ENCODE results near the gene DLX3.

Gene DLX3

DNA sequence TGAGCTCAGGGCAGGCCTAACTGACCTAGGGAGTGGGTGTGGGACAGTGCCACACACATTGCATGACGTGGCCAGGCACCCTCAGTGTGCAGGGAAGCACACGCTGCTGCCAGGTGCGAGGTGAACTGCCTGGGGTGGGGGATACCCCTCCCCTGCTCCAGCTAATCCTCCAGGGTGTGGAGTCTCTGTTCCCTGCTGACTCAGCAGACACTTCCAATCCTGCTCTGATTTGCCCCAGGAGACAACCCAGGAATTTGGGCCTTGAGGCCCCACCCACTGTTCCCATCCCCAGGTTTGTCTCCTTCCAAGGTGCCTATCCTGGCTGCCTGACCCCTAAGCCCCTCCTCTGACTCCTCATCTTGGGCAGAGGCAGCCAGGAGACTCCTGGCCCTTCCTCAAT, 10.7 kb downstream of the DLX3 start:
- Histone ChIP-seq H3K27me3 (ENCODE audit: insufficient read depth, low read length) (peaks cover 64% of the 10 kb centered on the region), H3K4me1 (ENCODE audit: insufficient read depth, low read length) (no peaks in the 10 kb centered on the region), H3K4me3 (ENCODE audit: low read length) (no peak overlapping the region), H3K36me3 (ENCODE audit: insufficient read depth, low read length) (no peaks in the 10 kb centered on the region), H2AFZ (ENCODE audit: low read depth, low read length) (no peak overlapping the region), H3K9me3 (ENCODE audit: low read length) (no peaks in the 10 kb centered on the region)

DNA sequence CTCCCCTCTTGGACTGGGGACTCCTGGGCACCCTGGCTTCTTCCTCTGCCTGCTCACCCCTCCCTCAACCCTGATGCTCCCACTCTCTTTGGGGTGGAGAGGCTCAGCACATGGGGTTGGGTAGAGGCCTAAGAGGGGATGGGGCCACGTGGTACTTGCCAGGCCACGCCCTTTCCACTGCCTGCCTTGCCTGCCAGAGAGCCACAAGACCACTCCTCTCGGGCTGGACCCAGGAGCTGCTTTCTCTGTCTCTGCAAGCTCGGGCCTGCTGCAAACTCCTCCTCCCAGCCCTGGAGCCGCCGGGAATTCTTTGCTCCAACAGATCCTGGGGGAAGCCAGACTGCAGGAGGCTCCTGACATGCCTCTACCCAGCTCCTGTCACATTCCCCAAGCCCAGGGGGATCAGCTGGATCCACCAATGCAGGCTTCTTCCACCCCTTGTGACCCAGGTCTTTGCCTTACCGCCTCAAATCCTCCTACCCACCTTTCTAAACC, 14.3 kb downstream of the DLX3 start:
- peaks cover 64% of the 10 kb centered on the region for H3K27me3 ChIP-seq (ENCODE audit: insufficient read depth, low read length)
- H3K36me3 ChIP-seq (ENCODE audit: insufficient read depth, low read length), result no peaks in the 10 kb centered on the region
- no peaks in the 10 kb centered on the region for H3K9me3 ChIP-seq (ENCODE audit: low read length)
- no peak overlapping the region for H3K4me3 ChIP-seq (ENCODE audit: low read length)
- no peak overlapping the region for H2AFZ ChIP-seq (ENCODE audit: low read depth, low read length)
- H3K4me1 ChIP-seq (ENCODE audit: insufficient read depth, low read length), result no peaks in the 10 kb centered on the region

DNA sequence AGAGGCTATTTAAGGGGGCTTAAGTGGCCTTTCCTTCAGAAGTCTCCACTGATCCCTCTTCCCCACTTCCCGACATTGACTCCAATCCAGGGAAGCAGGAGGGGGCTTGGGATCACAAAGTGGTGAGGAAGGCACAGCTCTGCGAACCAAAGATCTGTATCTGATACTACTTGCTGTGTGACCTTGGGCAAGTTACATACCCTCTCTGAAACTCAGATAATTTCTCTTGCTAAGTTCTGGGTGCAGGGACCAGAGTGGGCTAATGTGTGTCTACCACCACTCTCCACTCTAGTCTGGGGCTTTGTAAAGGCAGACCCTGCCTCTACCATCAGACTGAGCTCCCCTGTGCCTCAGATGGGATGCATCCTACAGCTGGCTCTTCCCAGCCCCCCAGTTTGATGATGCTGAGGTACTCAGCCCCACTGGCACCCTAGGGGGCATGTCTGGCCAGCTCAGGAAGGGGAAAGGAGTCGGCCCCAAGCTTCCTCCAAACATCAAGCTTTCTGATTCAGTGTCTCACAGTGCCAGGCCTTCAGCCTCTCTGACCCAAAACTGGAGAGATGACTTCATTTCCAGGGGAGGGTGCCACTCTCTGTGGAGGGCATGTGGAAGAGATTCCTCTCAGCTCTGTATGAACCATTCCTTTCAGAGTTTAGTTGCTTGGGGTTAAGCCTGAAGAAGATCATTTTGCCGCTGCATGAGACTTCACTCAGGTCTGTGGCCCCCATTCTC, 15.1 kb downstream of the DLX3 start:
- Histone ChIP-seq H3K4me1 (ENCODE audit: insufficient read depth, low read length) (no peaks in the 10 kb centered on the region), H3K9me3 (ENCODE audit: low read length) (no peaks in the 10 kb centered on the region), H3K36me3 (ENCODE audit: insufficient read depth, low read length) (no peaks in the 10 kb centered on the region), H2AFZ (ENCODE audit: low read depth, low read length) (no peak overlapping the region), H3K4me3 (ENCODE audit: low read length) (no peak overlapping the region), H3K27me3 (ENCODE audit: insufficient read depth, low read length) (peaks cover 70% of the 10 kb centered on the region)

DNA sequence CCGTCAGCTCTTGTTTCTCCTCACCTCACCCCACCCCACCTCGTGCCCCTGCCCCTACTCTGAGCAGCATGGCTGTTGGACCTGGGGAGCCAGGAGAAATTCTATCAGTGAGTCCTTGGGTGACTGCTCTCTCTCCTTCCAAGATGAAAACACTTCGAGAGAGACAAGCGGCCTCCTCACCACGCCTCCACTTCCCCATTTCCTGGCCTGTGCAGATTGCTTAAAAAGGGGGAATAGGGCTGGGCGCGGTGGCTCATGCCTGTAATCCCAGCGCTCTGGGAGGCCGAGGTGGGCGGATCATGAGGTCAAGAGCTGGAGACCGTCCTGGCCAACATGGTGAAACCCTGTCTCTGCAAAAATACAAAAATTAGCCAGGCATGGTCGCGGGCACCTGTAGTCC, 16.5 kb downstream of the DLX3 start:
- no peak overlapping the region for H2AFZ ChIP-seq (ENCODE audit: low read depth, low read length)
- peaks cover 79% of the 10 kb centered on the region for H3K27me3 ChIP-seq (ENCODE audit: insufficient read depth, low read length)
- H3K4me1 ChIP-seq (ENCODE audit: insufficient read depth, low read length), result no peaks in the 10 kb centered on the region

DNA sequence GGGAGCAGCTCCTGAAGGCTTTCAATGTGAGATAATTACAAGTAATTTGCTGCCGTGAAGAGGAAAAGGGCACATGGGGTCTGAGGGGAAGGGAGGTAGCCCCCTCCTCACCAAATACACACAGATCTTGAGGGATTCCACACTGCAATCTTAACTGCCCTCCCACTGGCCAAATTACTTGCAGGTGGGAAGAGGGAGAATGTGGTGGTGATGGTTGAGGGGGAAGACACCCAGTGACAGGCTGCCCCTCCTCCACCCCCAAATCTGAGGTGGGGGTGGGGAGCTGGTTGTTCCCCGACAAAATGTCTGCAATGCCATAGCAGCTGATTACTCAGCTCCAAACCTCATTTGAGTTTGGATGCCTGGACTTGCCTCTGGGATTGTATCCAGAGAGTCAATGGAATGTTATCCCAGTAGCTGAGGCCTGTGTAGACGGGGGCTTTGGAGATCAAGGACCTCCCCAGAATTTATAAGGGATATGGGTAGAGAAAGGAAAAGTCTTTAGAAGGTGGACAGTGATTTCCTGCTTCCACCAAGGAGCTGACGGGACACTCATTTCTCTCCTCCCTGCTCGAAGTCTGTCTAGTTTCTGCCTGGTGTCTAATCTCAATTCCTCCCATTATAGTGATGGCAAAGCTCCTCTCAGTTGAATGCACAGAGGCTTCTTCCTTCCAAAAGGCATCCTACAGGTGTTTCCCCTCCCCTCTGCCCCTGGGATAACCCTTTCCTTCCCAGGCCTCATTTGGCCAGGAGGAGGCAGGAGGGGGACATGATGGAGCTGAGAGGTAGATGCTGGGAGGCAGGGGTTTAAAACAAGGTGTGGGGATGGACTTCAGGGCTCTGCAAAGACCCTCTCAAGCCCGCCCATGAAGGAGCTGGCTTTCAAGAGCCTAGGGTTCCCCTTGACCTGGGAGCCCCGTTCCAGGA, 17.3 kb downstream of the DLX3 start:
- H3K4me3 ChIP-seq (ENCODE audit: low read length), result no peak overlapping the region
- H3K9me3 ChIP-seq (ENCODE audit: low read length), result no peaks in the 10 kb centered on the region
- H2AFZ ChIP-seq (ENCODE audit: low read depth, low read length), result no peak overlapping the region
- peaks cover 87% of the 10 kb centered on the region for H3K27me3 ChIP-seq (ENCODE audit: insufficient read depth, low read length)
- no peaks in the 10 kb centered on the region for H3K36me3 ChIP-seq (ENCODE audit: insufficient read depth, low read length)
- H3K4me1 ChIP-seq (ENCODE audit: insufficient read depth, low read length), result peaks cover under 1% of the 10 kb centered on the region

More for the DNA sequence above, 16.5 kb downstream of the DLX3 start:
- Histone ChIP-seq H3K4me3 (ENCODE audit: low read length) (no peak overlapping the region), H3K36me3 (ENCODE audit: insufficient read depth, low read length) (no peaks in the 10 kb centered on the region), H3K9me3 (ENCODE audit: low read length) (no peaks in the 10 kb centered on the region)

DNA sequence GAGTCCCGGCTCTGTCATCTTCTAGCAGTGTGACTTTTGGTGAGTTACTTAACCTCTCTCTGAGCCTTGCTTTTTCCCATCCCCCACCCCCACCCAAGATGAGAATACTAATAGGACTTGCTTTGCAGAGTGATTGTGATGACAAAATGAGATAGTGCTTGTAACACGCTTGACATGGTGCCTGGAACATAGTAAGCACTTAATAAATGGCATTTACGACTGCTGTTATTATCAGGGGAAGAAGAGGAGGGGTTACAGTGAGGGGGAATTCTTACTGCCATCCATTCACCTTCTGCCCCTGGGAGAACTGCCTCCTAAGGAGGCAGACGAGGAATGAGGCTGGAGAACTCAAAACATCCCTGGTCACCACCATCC, 18.2 kb downstream of the DLX3 start:
- Histone ChIP-seq H3K4me1 (ENCODE audit: insufficient read depth, low read length) (peaks cover 2% of the 10 kb centered on the region), H3K36me3 (ENCODE audit: insufficient read depth, low read length) (no peaks in the 10 kb centered on the region), H2AFZ (ENCODE audit: low read depth, low read length) (no peak overlapping the region), H3K4me3 (ENCODE audit: low read length) (no peak overlapping the region), H3K9me3 (ENCODE audit: low read length) (no peaks in the 10 kb centered on the region), H3K27me3 (ENCODE audit: insufficient read depth, low read length) (peaks cover 90% of the 10 kb centered on the region)

DNA sequence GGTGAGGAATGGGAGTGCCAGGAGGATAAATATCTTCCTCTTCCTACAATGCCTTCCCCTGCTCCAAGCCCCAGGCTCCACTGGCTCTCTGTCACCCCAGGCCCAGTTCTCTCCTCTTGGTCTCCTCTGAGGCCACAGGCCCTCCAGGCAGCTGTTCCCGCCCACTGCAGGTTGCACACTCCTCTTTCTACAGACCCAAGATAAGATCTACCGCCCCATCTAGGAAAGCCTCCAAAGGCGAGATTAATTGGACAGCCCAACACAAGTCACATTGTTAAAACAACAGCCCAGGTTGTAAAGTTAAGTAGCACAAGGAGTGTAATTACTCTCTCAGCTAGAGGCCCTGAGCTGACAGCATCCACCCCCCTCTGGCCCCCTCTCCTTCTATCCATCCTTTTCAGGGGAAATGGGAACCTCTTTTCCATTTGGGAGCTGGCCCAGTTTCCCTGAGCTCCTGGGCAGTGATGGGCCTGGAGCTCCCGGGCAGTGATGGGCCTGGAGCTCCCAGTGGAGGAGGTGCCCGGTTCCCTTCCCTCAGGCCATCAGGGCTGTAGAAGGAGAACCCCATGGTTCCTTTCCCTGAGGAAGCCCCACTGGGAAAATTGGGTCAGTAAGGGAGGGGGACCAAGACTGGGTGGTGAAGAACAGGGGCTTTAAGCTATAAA, 18.7 kb downstream of the DLX3 start:
- H3K4me3 ChIP-seq (ENCODE audit: low read length), result no peak overlapping the region
- peaks cover 92% of the 10 kb centered on the region for H3K27me3 ChIP-seq (ENCODE audit: insufficient read depth, low read length)
- peaks cover 2% of the 10 kb centered on the region for H3K4me1 ChIP-seq (ENCODE audit: insufficient read depth, low read length)
- no peaks in the 10 kb centered on the region for H3K36me3 ChIP-seq (ENCODE audit: insufficient read depth, low read length)
- no peak overlapping the region for H2AFZ ChIP-seq (ENCODE audit: low read depth, low read length)
- no peaks in the 10 kb centered on the region for H3K9me3 ChIP-seq (ENCODE audit: low read length)

DNA sequence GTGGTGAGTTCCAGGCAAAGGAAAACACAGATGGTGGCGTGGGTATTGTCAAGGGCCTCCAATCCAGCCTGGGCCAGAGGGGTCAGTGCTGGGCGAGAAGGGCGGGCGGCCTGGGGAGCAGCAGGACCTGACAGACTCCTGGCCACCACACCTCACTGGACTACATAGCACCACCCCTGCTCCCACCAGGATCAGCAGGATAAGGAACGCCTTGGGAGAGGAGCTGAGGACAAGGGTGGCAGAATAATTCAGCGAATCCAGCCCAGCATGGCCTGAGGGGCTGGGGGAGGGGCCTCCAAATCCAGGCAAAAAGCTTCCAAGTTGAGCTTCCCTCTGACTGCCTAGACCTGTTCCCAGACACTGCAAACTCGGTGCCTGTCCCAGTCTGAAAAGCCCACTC, 19.5 kb downstream of the DLX3 start:
- H3K4me3 ChIP-seq (ENCODE audit: low read length), result no peak overlapping the region
- H3K36me3 ChIP-seq (ENCODE audit: insufficient read depth, low read length), result no peaks in the 10 kb centered on the region
- no peaks in the 10 kb centered on the region for H3K9me3 ChIP-seq (ENCODE audit: low read length)
- H3K4me1 ChIP-seq (ENCODE audit: insufficient read depth, low read length), result peaks cover 2% of the 10 kb centered on the region
- H3K27me3 ChIP-seq (ENCODE audit: insufficient read depth, low read length), result peaks cover 93% of the 10 kb centered on the region
- no peak overlapping the region for H2AFZ ChIP-seq (ENCODE audit: low read depth, low read length)

DNA sequence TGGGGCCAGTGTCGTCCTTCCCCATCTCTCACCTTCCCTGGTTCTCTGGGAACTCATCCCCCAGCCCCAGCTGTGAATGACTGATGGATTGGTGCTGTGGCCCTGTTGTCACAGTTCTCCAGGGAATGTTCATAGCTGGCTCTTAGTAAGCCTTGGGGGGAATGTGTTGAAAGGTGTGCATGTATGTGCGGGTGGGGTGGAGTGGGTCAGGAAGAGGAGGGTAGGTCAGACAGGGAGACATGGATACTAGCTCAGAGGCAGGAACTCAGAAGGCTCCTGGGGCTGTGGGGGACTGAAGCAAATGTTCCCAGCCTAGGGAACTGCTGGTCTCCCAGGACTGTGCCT, 21.8 kb downstream of the DLX3 start:
- Histone ChIP-seq H3K4me3 (ENCODE audit: low read length) (no peak overlapping the region), H3K27me3 (ENCODE audit: insufficient read depth, low read length) (peaks cover 99% of the 10 kb centered on the region), H3K9me3 (ENCODE audit: low read length) (no peaks in the 10 kb centered on the region), H3K36me3 (ENCODE audit: insufficient read depth, low read length) (no peaks in the 10 kb centered on the region), H3K4me1 (ENCODE audit: insufficient read depth, low read length) (peaks cover 5% of the 10 kb centered on the region), H2AFZ (ENCODE audit: low read depth, low read length) (no peak overlapping the region)

DNA sequence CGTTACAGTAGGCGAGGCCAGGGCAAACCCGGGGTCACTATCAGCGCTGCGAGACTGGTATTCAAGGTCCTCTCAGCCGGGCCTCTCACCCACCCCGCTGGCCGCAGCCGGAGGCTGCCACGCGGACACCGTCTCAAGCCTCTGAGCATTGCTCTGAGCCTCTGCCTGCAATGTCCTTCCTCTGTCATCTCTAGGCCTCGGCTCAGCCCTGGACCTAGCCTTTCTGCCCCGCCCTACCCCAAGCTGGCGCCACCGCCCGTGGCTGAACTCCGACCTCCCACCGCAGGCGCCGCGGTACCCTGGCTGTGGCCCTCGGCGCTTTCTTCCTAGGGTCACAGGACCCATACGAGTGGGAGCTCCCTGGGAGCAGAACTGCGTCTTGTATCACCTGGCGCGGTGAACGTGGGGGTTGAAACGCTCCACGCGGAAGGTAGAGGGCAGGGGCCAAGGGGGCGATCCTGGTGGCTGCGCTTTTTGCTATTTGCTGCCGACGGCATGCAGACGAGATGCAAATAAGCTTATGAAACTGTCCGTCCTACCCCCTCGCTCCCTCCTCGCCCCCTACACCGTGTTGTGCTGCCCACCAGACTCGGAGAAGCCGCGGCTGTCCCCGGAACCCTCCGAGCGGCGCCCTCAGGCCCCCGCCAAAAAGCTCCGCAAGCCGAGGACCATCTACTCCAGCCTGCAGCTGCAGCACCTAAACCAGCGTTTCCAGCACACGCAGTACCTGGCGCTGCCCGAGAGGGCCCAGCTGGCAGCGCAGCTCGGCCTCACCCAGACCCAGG, 22.3 kb downstream of the DLX3 start:
- Histone ChIP-seq H3K9me3 (ENCODE audit: low read length) (peaks cover under 1% of the 10 kb centered on the region), H3K4me1 (ENCODE audit: insufficient read depth, low read length) (peaks cover 5% of the 10 kb centered on the region), H3K4me3 (ENCODE audit: low read length) (no peak overlapping the region), H2AFZ (ENCODE audit: low read depth, low read length) (no peak overlapping the region), H3K36me3 (ENCODE audit: insufficient read depth, low read length) (no peaks in the 10 kb centered on the region), H3K27me3 (ENCODE audit: insufficient read depth, low read length) (peaks cover 99% of the 10 kb centered on the region)

DNA sequence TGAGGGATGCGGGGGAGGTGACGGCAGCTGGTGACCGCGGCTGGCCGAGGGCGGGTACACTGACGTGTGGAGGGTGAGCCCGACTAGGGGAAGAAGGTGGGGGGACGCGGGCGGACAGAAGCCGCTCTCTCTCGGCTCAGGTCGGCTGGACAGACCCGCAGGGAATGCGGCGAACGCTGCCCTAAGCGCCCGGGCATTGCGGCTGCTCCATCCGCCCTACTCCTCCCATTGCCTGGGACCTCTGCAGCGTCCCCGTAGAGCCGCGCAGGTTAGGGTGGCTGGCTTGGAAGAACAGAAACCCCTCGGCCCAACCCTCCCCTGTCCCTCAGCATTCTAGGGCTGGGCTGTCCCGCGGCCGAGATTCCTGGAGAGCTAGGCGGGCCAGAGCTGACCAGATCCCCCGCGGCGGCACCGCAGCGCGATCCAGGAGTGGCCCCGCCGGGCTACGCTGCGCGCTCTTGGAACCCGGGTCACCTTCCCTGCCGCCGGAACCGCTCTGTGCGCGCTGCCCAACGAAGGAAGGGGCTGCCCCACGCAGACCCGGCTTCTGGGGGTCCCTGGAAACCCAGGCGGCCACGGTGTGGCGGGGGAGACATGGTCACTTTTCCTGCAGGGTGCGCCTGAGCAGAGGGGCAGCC, 23.1 kb downstream of the DLX3 start:
- no peak overlapping the region for H3K4me3 ChIP-seq (ENCODE audit: low read length)
- peaks cover 5% of the 10 kb centered on the region for H3K4me1 ChIP-seq (ENCODE audit: insufficient read depth, low read length)
- H3K27me3 ChIP-seq (ENCODE audit: insufficient read depth, low read length), result peaks cover 99% of the 10 kb centered on the region
- H2AFZ ChIP-seq (ENCODE audit: low read depth, low read length), result no peak overlapping the region
- H3K36me3 ChIP-seq (ENCODE audit: insufficient read depth, low read length), result no peaks in the 10 kb centered on the region
- peaks cover 2% of the 10 kb centered on the region for H3K9me3 ChIP-seq (ENCODE audit: low read length)

DNA sequence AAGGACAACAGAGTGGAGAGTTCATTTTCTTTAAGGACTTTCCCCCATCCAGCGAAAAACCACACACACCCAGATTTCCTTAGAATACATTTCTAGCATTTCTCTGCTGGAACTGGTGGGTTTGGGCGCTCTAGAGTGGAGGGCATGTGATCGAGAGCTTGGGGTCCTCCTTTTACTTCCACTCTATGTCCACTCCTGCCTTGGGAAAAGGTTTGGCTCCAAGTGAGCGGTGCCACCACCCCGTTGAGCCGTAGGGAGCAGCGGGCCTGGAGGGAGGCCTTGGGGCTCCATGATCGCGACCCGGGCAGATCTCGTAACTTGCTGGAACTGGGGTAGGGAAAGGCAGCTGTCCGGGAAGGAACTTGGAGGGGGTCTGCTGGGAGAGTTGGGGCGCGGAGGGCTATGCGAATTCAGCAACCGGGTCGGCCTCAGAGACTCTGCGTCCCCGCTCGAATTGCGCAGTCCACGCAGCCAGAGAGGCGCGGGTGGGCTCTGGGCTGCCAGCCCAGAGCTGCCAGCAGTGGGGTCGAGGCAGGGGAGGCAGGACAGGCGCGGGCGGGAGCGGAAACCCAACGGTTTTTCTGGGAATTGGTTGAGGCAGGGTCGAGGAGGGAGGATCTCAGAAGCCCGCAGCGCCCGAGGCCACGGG, 23.7 kb downstream of the DLX3 start:
- Histone ChIP-seq H3K9me3 (ENCODE audit: low read length) (peaks cover 2% of the 10 kb centered on the region), H3K36me3 (ENCODE audit: insufficient read depth, low read length) (no peaks in the 10 kb centered on the region), H3K27me3 (ENCODE audit: insufficient read depth, low read length) (peaks cover 99% of the 10 kb centered on the region), H2AFZ (ENCODE audit: low read depth, low read length) (no peak overlapping the region), H3K4me1 (ENCODE audit: insufficient read depth, low read length) (peaks cover 5% of the 10 kb centered on the region), H3K4me3 (ENCODE audit: low read length) (no peak overlapping the region)

Measured in neuron (in vitro differentiated cells).